Measurements from ENCODE around the gene ARX.

ARX gene

GRCh38 chrX:25010784-25011588 lies 4.8 kb downstream of the ARX start:
- Histone ChIP-seq H3K9ac (ENCODE audit: low read length) (no peak overlapping the region), H4K20me1 (ENCODE audit: insufficient read depth, low read length) (no peaks in the 10 kb centered on the region), H3K36me3 (ENCODE audit: insufficient read depth, low read length) (no peaks in the 10 kb centered on the region), H3K4me1 (ENCODE audit: insufficient read depth, low read length, severe bottlenecking) (no peaks in the 10 kb centered on the region), H3F3A (ENCODE audit: insufficient read depth, low read length) (no peaks in the 10 kb centered on the region), H3K27ac (ENCODE audit: low read depth, low read length, poor library complexity, severe bottlenecking) (no peak overlapping the region), H3K9me3 (ENCODE audit: low read length) (no peaks in the 10 kb centered on the region), H3K9me2 (ENCODE audit: low read depth, low read length) (no peaks in the 10 kb centered on the region), H3K4me3 (ENCODE audit: low read depth, low read length, poor library complexity, severe bottlenecking) (no peak overlapping the region), H3K79me2 (ENCODE audit: insufficient read depth, low read length) (no peaks in the 10 kb centered on the region), H2AFZ (ENCODE audit: low read length) (no peak overlapping the region), H3K4me2 (ENCODE audit: low read length) (no peak overlapping the region), H3K27me3 (ENCODE audit: insufficient read depth, low read length) (no peaks in the 10 kb centered on the region; the same call in 1 of the 2 replicates)
- TF ChIP-seq CTCF (IDR thresholded peaks at IDR 0.05; ENCODE audit: low read length) = no peak

DNA sequence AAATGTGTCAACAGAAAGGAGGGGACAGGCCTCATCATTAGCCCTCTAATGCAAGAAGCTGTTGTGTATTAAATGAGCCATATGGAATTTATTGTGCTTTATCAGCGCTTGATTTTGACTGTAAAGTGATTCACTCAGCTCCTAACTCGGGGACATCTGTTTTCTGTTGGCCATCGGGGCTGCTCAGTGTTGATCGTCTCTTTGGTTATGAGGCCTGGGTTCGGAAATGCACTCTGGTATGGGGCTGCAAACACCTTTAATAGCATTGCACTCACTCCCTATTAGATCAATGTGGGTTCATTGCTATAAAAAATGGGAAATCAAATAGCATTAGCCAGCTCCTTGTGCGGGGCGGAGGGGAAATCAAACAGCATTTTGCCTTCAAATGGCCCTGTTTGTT lies 6.4 kb downstream of the ARX start:
- Histone ChIP-seq H3K9me3 (ENCODE audit: low read length) (no peaks in the 10 kb centered on the region), H3K36me3 (ENCODE audit: insufficient read depth, low read length) (no peaks in the 10 kb centered on the region), H3K9ac (ENCODE audit: low read length) (no peak overlapping the region), H3K27ac (ENCODE audit: low read depth, low read length, poor library complexity, severe bottlenecking) (no peak overlapping the region), H3K4me3 (ENCODE audit: low read depth, low read length, poor library complexity, severe bottlenecking) (no peak overlapping the region), H3K27me3 (ENCODE audit: insufficient read depth, low read length) (no peaks in the 10 kb centered on the region), H3K4me2 (ENCODE audit: low read length) (no peak overlapping the region), H3F3A (ENCODE audit: insufficient read depth, low read length) (no peaks in the 10 kb centered on the region), H2AFZ (ENCODE audit: low read length) (no peak overlapping the region), H3K9me2 (ENCODE audit: low read depth, low read length) (no peaks in the 10 kb centered on the region), H4K20me1 (ENCODE audit: insufficient read depth, low read length) (no peaks in the 10 kb centered on the region), H3K4me1 (ENCODE audit: insufficient read depth, low read length, severe bottlenecking) (no peaks in the 10 kb centered on the region), H3K79me2 (ENCODE audit: insufficient read depth, low read length) (no peaks in the 10 kb centered on the region)
- TF ChIP-seq CTCF (IDR thresholded peaks at IDR 0.05; ENCODE audit: low read length) (no peak), EZH2 (IDR thresholded peaks at IDR 0.05; ENCODE audit: borderline replicate concordance, low read length) (no peak)

DNA sequence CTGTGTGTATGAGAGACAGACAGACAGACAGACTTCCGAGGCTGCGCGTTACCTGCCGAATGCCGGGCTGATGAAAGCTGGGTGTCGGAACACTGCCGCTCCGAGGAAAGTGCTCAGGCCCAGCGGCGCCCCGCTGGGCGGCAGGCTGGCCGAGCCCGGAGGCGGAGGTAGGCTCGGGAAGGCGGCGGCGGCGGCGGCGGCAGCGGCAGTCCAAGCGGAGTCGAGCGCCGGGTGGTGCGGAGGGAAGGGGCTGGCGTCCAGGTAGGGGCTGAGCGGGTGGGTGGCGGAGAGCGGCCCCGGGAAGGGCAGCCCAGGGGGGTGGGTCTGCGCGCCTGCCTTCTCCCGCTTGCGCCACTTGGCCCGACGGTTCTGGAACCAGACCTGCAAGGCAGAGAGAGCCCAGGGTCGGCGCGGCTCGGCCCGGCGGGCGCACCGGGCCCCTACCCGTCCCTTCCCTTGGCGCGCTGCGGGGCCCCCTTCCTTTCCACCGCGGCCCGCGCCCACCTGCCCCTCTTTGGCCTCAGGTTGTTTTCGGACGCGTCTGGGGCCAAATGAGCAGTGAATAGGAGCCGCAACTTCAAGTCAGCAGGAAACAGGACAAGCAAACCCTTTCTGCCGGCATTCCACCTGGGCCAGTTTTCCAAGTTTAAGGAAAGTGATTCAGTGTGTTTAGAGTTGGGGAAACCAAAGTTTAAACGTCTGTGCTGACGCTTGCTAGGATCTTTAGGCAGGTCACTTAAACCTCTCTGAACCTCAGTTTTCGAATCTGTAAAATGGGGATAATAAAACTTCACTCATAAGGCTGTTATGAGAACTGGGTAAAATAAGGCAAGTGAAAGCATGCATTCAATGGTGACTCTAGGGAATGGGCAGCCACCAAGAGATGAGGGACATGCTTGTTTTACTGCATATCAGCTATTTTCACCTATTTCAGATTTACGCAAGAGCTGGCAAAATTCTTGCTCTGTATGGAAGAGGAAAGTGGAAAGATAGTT lies 8.4 kb downstream of the ARX start:
- Histone ChIP-seq H3K9me2 (ENCODE audit: low read depth, low read length) (no peaks in the 10 kb centered on the region), H3F3A (ENCODE audit: insufficient read depth, low read length) (no peaks in the 10 kb centered on the region), H3K4me1 (ENCODE audit: insufficient read depth, low read length, severe bottlenecking) (no peaks in the 10 kb centered on the region), H3K9ac (ENCODE audit: low read length) (no peak overlapping the region), H3K79me2 (ENCODE audit: insufficient read depth, low read length) (no peaks in the 10 kb centered on the region), H3K36me3 (ENCODE audit: insufficient read depth, low read length) (no peaks in the 10 kb centered on the region), H4K20me1 (ENCODE audit: insufficient read depth, low read length) (no peaks in the 10 kb centered on the region), H3K9me3 (ENCODE audit: low read length) (no peaks in the 10 kb centered on the region), H2AFZ (ENCODE audit: low read length) (no peak overlapping the region), H3K27me3 (ENCODE audit: insufficient read depth, low read length) (no peaks in the 10 kb centered on the region), H3K27ac (ENCODE audit: low read depth, low read length, poor library complexity, severe bottlenecking) (no peak overlapping the region), H3K4me2 (ENCODE audit: low read length) (no peak overlapping the region), H3K4me3 (ENCODE audit: low read depth, low read length, poor library complexity, severe bottlenecking) (no peak overlapping the region)
- no peak for TF ChIP-seq CTCF (IDR thresholded peaks at IDR 0.05; ENCODE audit: low read length)
- no peak for TF ChIP-seq EZH2 (IDR thresholded peaks at IDR 0.05; ENCODE audit: borderline replicate concordance, low read length)

All from OCI-LY1 (cell line).